Activated T-helper 1 cell treated with Interleukin-2 at 50 U/mL for 16 hours (primary cell): ENCODE data around the gene EEFSEC.

Experiments
- DNase-seq: peaks from one replicate; pipeline ENCODE4 v3.0.0-alpha.2; 2020; ENCODE audit warnings: low read depth

The EEFSEC gene

GRCh38 chr3:128427175-128427857 lies 274.0 kb downstream of the EEFSEC start:
- no peak for DNase-seq

- no peak for DNase-seq
Measured at GRCh38 chr3:128427872-128428822, 274.9 kb downstream of the EEFSEC start.

- no peak for DNase-seq
Measured at GRCh38 chr3:128429275-128429674, 276.0 kb downstream of the EEFSEC start.

- no peak for DNase-seq
Measured at GRCh38 chr3:128429751-128430150, 276.5 kb downstream of the EEFSEC start.

GRCh38 chr3:128430301-128430700 lies 277.0 kb downstream of the EEFSEC start:
- DNase-seq = no peak

- no peak for DNase-seq
Measured at GRCh38 chr3:128430731-128431130, 277.4 kb downstream of the EEFSEC start.

- no peak for DNase-seq
Measured at GRCh38 chr3:128431803-128432300, 278.6 kb downstream of the EEFSEC start.

GRCh38 chr3:128432301-128432970 lies 279.2 kb downstream of the EEFSEC start:
- DNase-seq = no peak

- no peak for DNase-seq
Measured at GRCh38 chr3:128432971-128433836, 279.9 kb downstream of the EEFSEC start.

GRCh38 chr3:128433837-128434165 lies 280.5 kb downstream of the EEFSEC start:
- DNase-seq = no peak

GRCh38 chr3:128434524-128434923 lies 281.2 kb downstream of the EEFSEC start:
- DNase-seq = no peak

GRCh38 chr3:128435058-128435457 lies 281.8 kb downstream of the EEFSEC start:
- DNase-seq = no peak

GRCh38 chr3:128435561-128435960 lies 282.3 kb downstream of the EEFSEC start:
- DNase-seq = no peak

- no peak for DNase-seq
Measured at GRCh38 chr3:128436214-128436613, 282.9 kb downstream of the EEFSEC start.

- DNase-seq = no peak
Measured at GRCh38 chr3:128438488-128439072, 285.3 kb downstream of the EEFSEC start.

GRCh38 chr3:128439226-128439625 lies 285.9 kb downstream of the EEFSEC start:
- no peak for DNase-seq

GRCh38 chr3:128442070-128442469 lies 288.8 kb downstream of the EEFSEC start:
- DNase-seq = no peak

- DNase-seq = no peak
Measured at GRCh38 chr3:128442949-128443348, 289.7 kb downstream of the EEFSEC start.

GRCh38 chr3:128443771-128444170 lies 290.5 kb downstream of the EEFSEC start:
- no peak for DNase-seq

GRCh38 chr3:128445357-128445756 lies 292.1 kb downstream of the EEFSEC start:
- DNase-seq = no peak

- no peak for DNase-seq
Measured at GRCh38 chr3:128446821-128447220, 293.5 kb downstream of the EEFSEC start.
